Hypothalamus (tissue), 51 donors: ENCODE data around the gene SPAG4.

Experiments used
- DNase-seq, 51 donors: peaks; one replicate each; lab custom pipeline; 2025; lab: John Stamatoyannopoulos, UW

SPAG4 gene

GRCh38 chr20:35615667-35616464 is at the start of gene SPAG4:
TSS of gene SPAG4 (plus strand) at chr20:35615829. CDS start at chr20:35616004, 175 bp downstream.
- DNase-seq: peak; percentile 29 to 98 (median 90)

- DNase-seq: no peak
These were observed 47.0 kb upstream of the SPAG4 start for GRCh38 chr20:35568645-35569044.

GRCh38 chr20:35571555-35571954 is 44.1 kb upstream of the SPAG4 start:
- no peak for DNase-seq

GRCh38 chr20:35572838-35573237 is 42.8 kb upstream of the SPAG4 start:
- DNase-seq: no peak

GRCh38 chr20:35575958-35576357 is 39.7 kb upstream of the SPAG4 start:
- DNase-seq: no peak

GRCh38 chr20:35576816-35577215 is 38.8 kb upstream of the SPAG4 start:
- DNase-seq: no peak

- no peak for DNase-seq
These were observed 37.2 kb upstream of the SPAG4 start for GRCh38 chr20:35578469-35578868.

GRCh38 chr20:35579196-35579595 is 36.4 kb upstream of the SPAG4 start:
- no peak for DNase-seq

- no peak for DNase-seq
These were observed 33.5 kb upstream of the SPAG4 start for GRCh38 chr20:35582131-35582530.

- no peak for DNase-seq
These were observed 32.8 kb upstream of the SPAG4 start for GRCh38 chr20:35582741-35583404.

GRCh38 chr20:35583636-35584560 is 31.7 kb upstream of the SPAG4 start:
- DNase-seq: no peak

GRCh38 chr20:35586751-35587425 is 28.7 kb upstream of the SPAG4 start:
- no peak for DNase-seq

GRCh38 chr20:35587436-35587835 is 28.2 kb upstream of the SPAG4 start:
- DNase-seq: no peak

- no peak for DNase-seq
These were observed 27.2 kb upstream of the SPAG4 start for GRCh38 chr20:35588397-35588796.

- no peak for DNase-seq
These were observed 23.2 kb upstream of the SPAG4 start for GRCh38 chr20:35592339-35592974.

- no peak for DNase-seq
These were observed 20.2 kb upstream of the SPAG4 start for GRCh38 chr20:35595456-35595855.

- no peak for DNase-seq
These were observed 19.7 kb upstream of the SPAG4 start for GRCh38 chr20:35595901-35596300.

- DNase-seq: no peak
These were observed 18.4 kb upstream of the SPAG4 start for GRCh38 chr20:35597186-35597585.

- no peak for DNase-seq
These were observed 17.2 kb upstream of the SPAG4 start for GRCh38 chr20:35598476-35598875.
